HG03565 (cell line): ENCODE data around the gene SPOCK2.

Source experiments
- ATAC-seq: cut with Tn5 transposase; IDR thresholded peaks from one replicate; pipeline ENCODE4 v1.9.1; 2021; ENCODE audit warnings: mild to moderate bottlenecking, moderate library complexity; ENCODE audit not compliant: unreplicated experiment

SPOCK2 gene

DNA sequence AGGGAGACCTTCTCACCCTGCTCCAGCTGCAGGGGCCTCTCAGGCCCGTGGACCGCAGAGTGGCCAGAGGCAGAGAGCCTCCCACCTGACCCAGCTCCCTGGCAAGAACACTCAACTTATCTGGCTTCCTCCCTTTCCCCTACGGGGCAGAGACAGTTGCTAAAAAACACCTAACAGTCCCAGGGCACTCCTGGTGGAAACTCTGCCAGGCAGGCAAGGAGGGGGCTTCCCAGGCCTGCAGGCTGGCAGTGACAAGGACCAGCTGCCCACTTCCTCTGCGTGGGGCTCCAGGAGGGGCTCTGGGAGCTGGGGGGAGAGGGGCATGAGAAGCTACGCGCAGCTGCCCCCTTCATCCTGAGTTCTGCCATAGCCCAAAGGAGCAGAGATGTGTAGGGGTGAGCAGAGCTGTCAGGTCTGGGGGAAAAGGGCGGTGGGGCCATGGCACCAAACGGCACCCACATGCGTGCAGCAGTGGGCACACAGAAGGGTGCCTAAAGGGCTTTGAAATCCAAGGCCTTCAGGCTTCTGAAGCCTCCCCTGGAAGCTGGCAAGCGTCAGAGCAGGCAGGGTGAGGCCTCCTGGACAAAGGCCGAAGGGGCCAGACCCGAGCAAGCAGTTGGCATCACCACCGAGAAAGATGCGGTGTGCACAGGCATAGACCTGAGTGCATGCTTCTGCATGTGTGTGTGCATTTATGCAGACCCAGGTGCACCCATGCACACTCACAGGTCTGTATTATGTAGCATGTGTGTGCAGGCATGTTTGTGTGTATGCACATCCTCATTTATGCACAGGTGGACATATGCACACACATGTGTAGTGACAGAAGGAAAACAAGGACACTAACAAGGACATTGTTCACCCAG, 14.4 kb downstream of the SPOCK2 start:
- no peak for ATAC-seq

DNA sequence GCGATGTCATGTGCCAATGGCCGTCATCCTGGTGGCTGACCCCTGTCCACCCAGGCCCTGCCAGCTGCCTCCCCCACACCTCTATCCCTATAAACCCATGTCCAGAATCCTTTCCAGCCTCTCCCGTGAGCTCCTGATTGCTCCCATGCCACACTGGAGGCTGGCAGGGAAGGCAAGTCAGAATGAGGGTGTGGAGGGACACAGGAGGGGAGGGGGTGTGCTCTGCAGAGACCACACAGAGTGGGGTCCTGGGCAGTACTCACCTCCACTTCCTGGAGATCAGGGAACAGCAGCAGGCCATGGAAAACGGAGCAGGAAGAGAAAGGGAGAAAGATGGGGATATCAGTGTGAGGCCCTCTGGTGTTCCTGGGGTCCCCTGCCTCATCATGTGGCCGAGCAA, 15.7 kb downstream of the SPOCK2 start:
- no peak for ATAC-seq

DNA sequence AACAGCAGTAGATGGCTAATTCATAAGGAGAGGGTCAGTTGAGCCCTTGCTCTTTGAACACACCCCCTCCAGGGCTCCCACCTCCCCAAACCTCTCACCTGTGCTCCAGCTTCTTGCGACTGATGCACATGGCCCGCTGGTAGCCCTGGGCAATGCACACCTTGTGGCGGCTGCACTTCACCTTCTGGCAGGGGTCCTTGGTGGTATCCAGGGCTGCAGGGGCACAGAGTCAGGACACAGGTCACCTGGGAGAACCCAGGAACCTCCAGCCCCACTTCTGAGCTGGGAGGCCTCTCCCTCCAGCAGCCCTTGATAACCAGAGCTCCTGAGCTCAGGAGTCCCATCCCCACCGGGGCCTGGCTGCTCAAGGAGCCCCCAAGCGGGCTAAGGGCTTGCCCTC, 16.3 kb downstream of the SPOCK2 start:
- no peak for ATAC-seq

DNA sequence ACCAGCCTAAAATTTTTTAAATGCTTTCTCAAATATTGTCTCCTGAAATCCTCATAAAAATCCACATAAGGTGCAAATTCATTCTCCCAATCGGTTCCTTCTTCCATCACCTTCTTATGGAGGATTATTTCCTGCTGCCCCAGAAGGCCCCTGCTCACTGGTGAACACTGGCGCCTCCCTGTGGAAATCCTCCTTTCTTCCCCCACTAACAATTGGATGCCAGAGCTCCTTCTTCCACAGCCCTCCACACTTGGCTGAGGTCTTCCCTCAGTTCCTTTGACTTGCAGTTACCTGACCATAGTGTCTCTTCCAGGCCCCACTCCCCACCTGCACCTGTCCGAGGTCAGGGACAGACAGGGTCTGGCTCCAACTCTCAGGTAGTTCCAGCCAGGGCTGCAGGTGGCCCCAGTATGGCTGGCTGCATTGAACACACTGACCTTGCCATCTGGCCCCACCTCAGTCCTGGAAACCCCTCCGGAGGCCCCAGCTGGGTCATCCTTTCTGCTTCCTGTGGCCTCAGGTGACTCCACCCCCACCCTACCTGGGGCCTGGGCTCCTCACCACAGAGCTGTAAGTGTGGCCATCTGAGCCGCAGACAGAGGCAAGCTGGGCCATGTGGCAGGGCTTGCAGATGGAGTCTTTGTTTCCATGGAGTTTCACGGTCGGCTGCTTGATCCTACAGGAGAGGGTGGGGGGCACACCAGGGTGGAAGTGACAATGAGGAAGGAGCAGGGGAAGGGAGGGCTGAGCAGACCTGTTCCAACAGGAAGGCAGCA, 18.4 kb downstream of the SPOCK2 start:
- no peak for ATAC-seq

DNA sequence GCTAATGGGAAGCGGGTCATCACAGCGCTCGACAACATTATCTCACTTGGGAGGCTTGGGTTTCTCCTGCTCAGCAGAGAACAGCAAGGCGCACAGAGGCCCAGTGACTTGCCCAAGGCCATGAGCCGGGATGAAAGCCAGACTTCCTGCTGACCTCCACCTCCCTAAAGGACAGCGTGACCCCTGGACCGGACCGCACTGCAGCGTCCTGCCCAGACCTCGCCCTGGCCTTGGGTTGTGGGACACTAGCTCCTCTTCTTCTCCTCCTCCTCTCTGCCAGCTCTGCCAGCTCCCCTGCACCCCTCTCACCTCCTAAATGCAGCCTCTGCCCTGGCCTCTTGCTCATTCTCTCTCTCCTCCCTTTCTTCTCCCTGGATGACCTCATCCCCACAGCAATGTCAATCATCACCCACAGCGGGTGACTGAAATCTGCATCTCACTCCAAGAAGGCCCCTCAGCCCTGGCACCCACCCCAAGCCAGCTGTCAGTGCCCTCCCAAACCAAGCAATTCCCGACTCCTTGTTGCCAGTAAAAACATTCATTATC, 19.4 kb downstream of the SPOCK2 start:
- ATAC-seq: no peak

DNA sequence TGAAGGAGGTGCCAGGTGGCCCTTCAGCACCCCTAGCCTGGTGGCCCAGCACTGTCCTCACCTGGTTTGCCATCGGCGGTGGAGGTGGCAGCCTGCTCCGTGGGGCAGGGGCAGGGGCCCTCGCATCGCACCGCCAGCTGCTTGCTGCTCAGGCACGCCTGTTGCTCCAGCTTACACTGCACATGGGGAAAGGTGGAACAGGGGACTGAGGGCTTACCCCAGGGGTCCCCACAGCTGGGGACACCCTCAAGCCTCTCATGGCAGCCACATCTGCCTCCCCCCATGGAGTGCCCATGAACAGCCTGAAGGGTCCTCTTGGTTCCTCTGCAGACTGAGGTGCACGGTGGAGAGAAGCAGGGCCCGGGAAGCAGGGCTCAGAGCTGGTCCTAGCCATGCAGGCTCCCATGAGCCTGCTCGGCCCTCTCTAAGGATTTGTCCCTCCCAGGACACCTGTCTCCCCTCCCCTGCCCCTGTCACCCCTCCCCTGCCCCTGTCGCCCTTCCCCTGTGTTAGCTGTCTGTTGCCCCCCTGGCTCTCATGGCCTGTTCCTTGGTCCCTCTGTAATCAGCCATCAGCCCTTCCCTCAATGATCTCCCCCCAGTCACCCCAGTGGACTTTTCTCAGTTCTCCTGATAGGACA, 20.1 kb downstream of the SPOCK2 start:
- no peak for ATAC-seq

DNA sequence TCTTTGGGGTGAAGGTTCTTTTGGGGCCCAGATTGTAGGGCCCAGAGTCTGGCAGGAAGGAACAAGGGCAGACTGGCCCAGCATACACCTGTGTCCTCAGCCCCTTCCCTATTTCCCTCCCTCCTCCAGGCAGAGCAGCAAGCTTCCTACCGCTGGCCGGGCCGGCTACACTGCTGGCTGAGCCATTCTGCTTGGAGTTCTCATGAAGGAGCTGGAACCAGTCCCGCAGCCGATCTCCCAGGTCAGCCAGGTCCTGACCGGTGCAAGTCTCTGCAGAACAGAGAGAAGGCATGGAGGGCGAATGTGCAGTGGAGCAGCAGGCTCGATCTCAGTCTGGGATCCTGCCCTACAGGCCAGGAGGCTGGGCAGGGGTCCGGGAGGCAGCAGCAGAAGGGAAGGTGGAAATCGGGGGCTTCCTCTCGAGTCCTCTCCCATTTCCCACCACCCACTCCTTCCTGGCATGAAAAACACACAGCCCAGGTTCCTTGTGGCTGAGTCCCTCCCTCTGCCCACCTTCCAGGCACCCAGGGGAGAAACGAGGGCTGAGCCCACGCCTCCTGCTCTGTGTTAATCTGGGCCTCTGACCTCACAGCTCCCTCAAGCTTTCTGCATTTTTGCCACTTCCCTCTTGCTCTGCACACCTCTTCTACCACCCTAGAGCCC, 20.8 kb downstream of the SPOCK2 start:
- no peak for ATAC-seq

DNA sequence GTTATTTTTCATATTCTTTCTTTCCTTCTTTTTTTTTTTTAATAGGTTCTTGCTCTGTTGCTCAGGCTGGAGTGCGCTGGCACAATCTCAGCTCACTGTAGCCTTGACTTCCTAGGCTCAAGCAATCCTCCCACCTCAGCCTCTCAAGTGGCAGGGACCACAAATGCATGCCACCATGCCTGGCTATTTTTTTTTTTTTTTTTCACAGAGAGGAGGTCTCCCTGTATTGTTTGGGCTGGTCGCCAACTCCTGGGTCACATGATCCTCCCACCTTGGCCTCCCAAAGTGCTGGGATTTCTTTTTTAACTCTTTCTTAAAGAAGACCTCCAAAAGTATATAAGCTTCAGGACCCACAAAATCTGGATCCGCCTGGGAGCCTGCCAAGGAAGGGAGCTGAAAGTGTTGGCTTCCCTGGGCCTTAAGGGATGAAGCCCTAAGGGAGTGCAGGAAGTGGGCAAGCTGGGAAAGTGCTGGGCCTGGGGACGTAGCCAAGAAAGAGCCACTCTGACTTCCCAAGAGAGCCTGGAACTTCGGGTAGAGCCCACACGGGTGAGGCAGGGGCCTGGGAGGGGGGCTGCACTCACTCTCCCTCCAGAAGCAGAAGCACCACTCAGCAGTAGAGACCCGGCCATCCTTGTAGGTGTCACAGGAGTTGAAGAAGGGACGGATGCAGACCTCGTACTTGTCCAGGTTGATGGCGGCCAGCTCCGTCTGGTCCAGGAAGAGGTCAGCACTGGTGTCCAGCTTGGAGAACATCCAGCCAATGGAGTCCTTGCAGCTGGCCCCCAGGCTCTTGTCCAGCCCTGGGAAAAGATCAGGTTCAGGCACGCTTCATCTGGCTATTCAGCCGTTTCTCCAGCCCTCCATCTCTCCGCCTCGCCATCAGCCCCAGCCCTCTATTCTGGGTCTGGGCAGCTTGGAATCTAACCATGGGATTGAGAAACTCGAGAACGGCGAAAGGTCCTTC, 21.8 kb downstream of the SPOCK2 start:
- ATAC-seq: no peak

DNA sequence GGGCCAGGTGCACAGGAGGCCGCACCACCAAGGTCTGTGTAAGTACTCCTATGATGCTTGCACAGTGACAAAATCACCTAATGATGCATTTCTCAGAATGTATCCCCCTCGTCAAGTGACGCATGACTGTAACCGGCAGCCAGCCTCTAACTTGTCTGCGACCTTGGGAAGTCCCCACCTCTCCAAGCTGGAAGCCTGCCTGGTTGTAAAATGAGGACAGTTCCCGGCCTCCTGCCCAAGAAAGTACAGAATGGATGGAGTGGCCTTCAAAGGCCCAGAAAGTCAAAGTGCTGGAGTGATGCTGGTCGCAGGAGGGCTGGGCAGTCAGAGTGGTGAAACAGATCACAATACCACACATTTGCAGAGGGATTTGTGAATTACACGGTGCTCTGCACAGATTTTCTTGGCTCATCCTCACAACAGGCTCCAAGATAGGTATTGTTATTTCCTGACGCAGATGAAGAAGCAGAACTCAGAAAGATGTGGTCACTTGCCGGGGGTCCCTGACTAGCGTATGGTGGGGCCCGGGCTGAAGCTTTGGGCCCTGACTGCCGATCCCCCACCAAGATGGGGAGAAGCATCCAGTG, 22.8 kb downstream of the SPOCK2 start:
- no peak for ATAC-seq

DNA sequence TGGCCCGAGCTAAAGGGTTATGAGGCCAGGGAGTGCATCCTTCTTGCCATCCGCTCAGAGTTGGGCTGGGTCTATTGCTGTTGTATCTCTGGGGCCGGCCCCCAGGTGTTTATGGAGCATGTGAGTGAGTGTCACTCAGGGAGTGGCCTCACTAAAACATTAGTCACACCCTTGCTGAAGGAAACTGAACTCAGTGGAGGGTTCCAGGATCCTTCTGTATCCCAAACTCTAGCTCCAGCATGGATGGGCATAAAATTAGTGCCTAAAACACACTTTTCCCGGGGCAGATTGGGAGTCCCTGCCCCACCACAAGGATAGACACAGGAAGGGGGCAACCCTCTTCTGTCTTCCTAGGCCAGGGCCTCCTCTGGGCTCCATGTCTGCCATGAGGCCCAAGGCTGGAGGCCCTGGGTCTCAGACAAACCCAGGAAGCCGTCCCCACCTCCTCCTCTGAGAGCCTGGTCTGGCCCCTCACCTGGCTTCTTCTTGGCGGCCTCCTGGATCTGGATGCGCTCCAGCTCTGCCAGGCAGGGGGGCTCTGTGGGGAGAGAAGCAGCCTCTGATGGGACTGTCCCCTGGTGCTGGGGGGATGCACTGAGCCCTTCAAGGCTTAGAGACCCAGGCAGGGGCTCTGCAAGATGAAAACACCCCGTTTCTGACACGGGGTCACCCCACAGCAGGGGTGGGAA, 24.5 kb downstream of the SPOCK2 start:
- ATAC-seq: no peak

DNA sequence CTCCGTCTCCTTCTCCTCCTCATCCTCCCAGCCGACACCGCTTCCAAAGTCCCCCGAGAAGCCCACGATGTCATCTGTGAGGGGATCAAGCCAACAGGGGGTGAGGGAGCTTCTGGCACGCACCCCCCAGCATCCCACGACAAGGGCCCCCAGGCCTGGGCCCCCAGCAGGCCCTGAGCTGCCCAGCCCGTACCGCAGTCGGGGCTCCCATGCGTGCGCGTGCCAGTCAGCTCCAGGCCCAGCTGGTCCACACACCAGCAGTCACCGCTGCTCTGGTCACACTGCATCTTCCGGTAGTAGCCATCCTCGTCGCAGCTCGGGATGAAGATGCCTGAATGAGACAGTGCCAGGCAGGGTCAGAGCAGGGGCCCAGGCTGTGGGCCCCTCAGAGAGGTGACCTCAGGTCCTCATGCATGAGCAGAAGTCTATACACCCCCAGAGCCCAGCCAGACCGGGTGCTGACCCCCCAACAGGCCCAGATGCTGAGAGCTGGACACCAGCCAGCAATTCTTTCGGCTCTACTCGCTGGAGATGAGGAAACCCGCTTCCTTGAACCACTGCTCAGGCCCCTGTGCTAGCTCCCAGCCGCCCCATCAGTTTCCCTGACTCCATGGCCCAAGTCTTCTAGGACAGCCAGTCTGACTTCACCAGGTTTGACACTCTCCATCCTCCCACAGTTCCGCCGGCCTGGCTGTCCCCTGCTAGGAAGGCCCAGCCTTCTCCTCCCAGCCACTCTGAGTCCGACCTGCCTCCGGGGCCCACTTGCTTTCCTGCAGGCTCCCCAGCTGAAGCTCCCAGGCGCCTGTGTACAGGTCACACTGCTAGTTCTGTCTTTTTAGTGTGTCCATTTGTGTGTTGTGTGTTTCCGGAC, 25.3 kb downstream of the SPOCK2 start:
- no peak for ATAC-seq

DNA sequence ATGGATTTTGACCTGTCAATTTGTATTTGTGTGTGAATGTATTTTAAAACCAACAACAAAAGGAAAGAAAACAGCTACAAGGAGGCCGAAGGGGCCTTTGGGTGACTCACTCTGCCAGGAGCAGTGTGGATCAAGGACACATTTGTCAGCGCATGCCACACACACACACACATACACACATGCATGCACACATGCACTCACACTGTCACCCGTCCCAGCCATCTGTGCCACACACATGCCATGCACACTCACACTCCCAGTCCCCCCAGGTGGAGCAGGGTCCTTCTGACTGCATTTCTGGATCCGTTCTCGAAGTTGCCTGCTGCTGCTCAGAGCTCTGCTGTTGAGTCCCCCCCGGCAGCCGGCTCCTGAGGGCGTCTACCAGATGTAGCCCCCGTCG, 26.0 kb downstream of the SPOCK2 start:
- ATAC-seq: no peak

DNA sequence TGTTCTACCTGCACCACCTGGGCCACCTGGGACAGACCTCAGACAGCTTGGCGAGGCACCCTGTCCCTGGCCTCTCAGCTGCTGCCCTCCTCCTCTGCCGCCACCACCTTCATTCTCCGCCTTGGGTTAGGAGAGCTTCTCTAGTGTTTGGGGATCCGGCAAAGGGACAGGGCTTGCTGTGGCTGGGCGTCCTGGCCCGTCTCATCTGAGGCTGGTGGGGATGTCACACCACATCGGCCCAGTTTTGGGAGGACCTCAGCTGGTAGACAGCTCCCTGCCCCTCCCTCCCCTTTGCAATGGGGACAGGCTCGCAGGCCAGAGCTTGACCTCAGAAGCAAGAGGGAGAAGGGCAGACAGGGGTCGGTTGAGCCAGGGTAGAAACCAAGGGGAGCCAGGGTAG, 26.4 kb downstream of the SPOCK2 start:
- ATAC-seq: no peak

DNA sequence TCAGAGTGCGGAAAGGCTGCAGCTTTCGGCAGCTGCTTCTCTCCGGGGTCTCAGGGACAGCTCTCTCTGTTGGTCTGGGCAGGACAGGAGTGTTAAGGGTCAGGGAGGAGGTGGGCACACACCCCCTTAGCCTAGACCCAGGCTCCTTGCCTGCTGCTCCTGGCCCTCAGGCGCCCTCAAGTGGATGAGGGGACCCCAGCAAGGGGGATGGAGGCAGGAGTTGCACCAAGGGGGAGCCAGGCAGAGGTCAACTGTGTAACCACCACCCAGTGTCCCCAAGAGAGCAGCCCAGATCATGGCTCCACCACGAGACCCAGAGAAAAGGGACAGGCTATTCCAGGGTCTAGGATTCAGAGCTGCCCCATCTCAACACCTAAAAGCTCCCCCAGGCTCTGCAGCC, 26.9 kb downstream of the SPOCK2 start:
- ATAC-seq: no peak

DNA sequence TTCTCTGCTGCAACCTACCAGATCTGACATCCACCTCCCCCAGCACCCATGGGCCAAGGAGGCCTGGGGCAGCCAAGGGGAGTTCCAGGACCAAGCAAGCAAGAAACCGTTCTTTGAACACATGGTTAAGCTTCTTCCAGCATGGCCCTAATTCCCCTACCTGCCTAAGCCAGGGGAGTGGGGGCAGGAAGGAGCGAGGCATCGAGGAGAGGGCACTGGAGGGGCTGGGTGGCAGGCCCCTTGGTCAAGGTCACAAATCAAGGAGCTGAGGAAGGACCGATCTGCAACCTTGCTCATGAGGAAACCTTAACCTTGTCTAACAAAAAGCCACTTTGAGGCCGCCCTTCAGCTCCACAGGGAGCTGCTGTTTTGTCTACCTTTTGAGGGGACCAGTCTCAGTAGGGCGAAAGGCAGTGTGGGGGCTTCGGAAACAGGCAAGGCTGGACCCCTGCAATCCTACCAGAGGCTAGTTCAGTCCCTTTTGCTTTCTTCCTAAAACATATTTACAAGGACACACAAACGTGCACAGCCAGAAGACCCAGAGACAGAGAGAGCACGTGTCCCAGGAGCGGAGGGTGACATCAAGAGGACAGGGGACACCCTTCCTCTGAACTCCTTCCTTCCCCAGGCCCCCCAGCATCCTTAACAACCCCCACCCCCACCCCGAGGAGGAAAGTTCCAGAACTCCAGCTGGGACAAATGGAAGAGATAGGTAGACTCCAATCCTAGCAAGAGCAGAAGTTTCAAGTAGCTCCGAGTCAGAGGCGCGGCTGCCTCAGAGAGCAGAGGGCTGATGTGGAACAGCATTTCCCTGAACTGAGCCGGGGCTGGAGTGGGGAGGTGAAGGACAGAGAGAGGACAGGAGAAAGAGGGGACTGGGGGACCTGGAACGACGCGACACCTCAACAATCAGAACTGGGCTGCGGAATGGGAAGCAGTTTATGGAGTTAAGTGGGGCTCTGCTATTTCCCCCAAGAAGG, 28.2 kb downstream of the SPOCK2 start:
- ATAC-seq: no peak

DNA sequence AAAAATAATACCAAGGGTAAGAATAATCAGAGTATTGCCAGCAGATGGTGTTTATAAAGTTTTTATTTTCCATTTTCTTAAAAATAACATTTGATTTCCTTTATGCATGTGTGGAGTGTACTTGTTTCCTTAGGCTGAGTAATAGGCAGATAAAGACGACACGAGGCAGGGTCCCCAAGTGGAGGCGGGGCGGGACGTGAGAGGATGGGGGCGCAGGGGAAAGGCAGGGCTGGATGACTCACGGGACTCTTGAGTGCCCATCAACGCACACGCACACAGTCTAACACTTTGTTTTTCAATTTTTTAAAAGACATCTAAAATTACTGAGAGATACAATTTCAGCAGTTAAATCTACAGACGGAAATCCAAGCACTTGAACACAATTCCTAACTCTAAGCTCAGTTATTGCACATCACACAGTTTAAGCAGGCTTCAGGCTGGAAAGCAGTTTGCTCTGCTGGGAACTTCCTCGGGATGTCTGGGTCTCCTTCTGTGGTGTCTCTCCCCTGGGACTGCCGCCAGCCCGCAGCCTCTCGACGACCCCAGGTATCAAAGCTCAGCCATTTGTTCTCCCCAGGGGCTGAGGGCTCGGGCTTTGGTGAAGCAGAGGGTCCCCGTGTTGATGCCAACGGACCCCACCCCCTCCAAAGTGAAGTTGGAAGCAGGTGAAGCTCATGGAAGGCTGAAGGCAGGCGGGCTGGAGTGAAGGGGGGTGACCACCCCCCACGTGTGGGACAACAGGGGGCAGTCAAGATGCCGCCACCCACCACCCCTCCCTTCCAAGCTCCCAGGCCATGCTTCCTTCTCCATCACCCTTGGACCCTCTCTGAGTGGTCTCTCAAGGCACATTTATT, 29.1 kb downstream of the SPOCK2 start:
- no peak for ATAC-seq
